SH-SY5Y (cell line): ENCODE measurements around the gene C5orf15.

ENCODE experiments used
- GATA2 ChIP-seq: IDR thresholded peaks from 2 replicates; pipeline ENCODE4 v1.6.1; 2011; ENCODE audit warnings: mild to moderate bottlenecking, low read depth, low read length
- GATA3 ChIP-seq: IDR thresholded peaks from 2 replicates; pipeline ENCODE4 v1.6.1; 2011; ENCODE audit warnings: low read depth, mild to moderate bottlenecking, low read length, moderate library complexity

GRCh38 chr5:133994990-133995333, 26.5 kb upstream of the C5orf15 start:
- TF ChIP-seq GATA2 (no peak), GATA3 (no peak)
